ENCODE data around the gene B4GALT6.

B4GALT6 gene

GRCh38 chr18:31688606-31689005 lies 4.2 kb upstream of the B4GALT6 start:
- no peak for DNase-seq (ENCODE audit: low read depth, low spot score)

- no peak for DNase-seq (ENCODE audit: low read depth, low spot score)
Observed at GRCh38 chr18:31686986-31687928, 2.9 kb upstream of the B4GALT6 start.

GRCh38 chr18:31686572-31686971 lies 2.2 kb upstream of the B4GALT6 start:
- DNase-seq (ENCODE audit: low read depth, low spot score): no peak

- DNase-seq (ENCODE audit: low read depth, low spot score): no peak
Observed at GRCh38 chr18:31685097-31686082, 1.0 kb upstream of the B4GALT6 start.

GRCh38 chr18:31683968-31684278 lies 458 bp downstream of the B4GALT6 start:
- no peak for DNase-seq (ENCODE audit: low read depth, low spot score)

GRCh38 chr18:31683106-31683505 lies 1.3 kb downstream of the B4GALT6 start:
- no peak for DNase-seq (ENCODE audit: low read depth, low spot score)

- DNase-seq (ENCODE audit: low read depth, low spot score): no peak
Observed at GRCh38 chr18:31680831-31681568, 3.4 kb downstream of the B4GALT6 start.

- DNase-seq (ENCODE audit: low read depth, low spot score): no peak
Observed at GRCh38 chr18:31680433-31680811, 4.0 kb downstream of the B4GALT6 start.

- DNase-seq (ENCODE audit: low read depth, low spot score): no peak
Observed at GRCh38 chr18:31679791-31680432, 4.5 kb downstream of the B4GALT6 start.

- no peak for DNase-seq (ENCODE audit: low read depth, low spot score)
Observed at GRCh38 chr18:31679133-31679742, 5.1 kb downstream of the B4GALT6 start.

GRCh38 chr18:31678425-31678824 lies 6.0 kb downstream of the B4GALT6 start:
- DNase-seq (ENCODE audit: low read depth, low spot score): no peak

GRCh38 chr18:31677592-31677991 lies 6.8 kb downstream of the B4GALT6 start:
- DNase-seq (ENCODE audit: low read depth, low spot score): no peak

- DNase-seq (ENCODE audit: low read depth, low spot score): no peak
Observed at GRCh38 chr18:31675404-31675803, 9.0 kb downstream of the B4GALT6 start.

- DNase-seq (ENCODE audit: low read depth, low spot score): no peak
Observed at GRCh38 chr18:31672628-31673135, 11.7 kb downstream of the B4GALT6 start.

- no peak for DNase-seq (ENCODE audit: low read depth, low spot score)
Observed at GRCh38 chr18:31671951-31672350, 12.4 kb downstream of the B4GALT6 start.

GRCh38 chr18:31669541-31669940 lies 14.8 kb downstream of the B4GALT6 start:
- no peak for DNase-seq (ENCODE audit: low read depth, low spot score)

- DNase-seq (ENCODE audit: low read depth, low spot score): no peak
Observed at GRCh38 chr18:31667185-31667584, 17.2 kb downstream of the B4GALT6 start.

GRCh38 chr18:31666055-31666454 lies 18.3 kb downstream of the B4GALT6 start:
- DNase-seq (ENCODE audit: low read depth, low spot score): no peak

GRCh38 chr18:31664101-31664500 lies 20.3 kb downstream of the B4GALT6 start:
- DNase-seq (ENCODE audit: low read depth, low spot score): no peak

- no peak for DNase-seq (ENCODE audit: low read depth, low spot score)
Observed at GRCh38 chr18:31661965-31662364, 22.4 kb downstream of the B4GALT6 start.

GRCh38 chr18:31660763-31661162 lies 23.6 kb downstream of the B4GALT6 start:
- no peak for DNase-seq (ENCODE audit: low read depth, low spot score)

All from activated CD4-positive, CD25-positive, alpha-beta regulatory T cell treated with anti-CD3 and anti-CD28 coated beads, Interleukin-2, amount 50 U/mL, for 16 hours (primary cell).